Gastrocnemius medialis (tissue), 4 donors: ENCODE data around the gene RNASE1.

Source experiments
- POLR2A ChIP-seq, 2 donors: fragments of 450-650 bp; IDR thresholded peaks; one replicate each; pipeline ENCODE4 v1.6.1; 2017; ENCODE audit warnings: antibody characterized with exemption in 2 of 2, mild to moderate bottlenecking in 2 of 2, moderate library complexity in 2 of 2
- TF ChIP-seq, protein P1 (sequence below), 5 experiments: fragments of 450-650 bp in 3 of 5; fragments of 200-600 bp in 2 of 5; sonication (generic) in 2 of 5; IDR thresholded peaks in 4 of 5; conservative IDR thresholded peaks in 1 of 5; 1 replicate in 4 of 5; 2 replicates in 1 of 5; pipeline ENCODE4 v1.5.1; 2016 to 2019; ENCODE audit warnings: antibody characterized with exemption in 5 of 5, mild to moderate bottlenecking in 3 of 5, moderate library complexity in 3 of 5

DNA sequence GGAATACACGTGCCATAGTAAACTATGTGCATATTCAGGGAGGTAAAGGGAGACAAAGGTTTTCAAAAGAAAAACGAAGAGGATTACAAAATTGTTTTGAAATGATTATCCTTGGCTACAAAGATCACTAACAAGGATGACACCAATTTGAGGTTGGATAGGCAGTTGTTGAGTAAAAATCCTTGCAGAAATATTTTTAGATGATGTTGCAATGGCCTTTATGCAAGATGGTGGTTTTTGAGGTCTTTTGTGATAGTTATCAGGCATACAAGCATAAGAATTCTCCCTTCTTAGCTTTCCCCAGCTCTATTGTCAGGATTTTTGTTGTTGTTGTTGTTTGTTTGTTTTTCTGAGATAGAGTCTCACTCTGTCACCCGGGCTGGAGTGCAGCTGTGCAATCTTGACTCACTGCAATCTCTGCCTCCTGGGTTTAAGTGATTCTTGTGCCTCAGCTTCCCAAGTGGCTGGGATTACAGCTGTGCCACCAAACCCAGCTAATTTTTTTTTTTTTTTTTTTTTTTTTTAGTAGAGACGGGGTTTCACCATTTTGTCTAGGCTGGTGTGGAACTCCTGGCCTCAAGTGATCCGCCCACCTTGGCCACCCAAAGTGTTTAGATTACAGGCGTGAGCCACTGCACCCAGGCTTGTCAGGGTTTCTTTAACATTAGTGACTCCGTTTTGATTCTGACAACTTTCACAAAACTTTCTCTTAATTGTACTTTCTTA is 7.8 kb downstream of the RNASE1 start:
- TF ChIP-seq, protein P1, sequence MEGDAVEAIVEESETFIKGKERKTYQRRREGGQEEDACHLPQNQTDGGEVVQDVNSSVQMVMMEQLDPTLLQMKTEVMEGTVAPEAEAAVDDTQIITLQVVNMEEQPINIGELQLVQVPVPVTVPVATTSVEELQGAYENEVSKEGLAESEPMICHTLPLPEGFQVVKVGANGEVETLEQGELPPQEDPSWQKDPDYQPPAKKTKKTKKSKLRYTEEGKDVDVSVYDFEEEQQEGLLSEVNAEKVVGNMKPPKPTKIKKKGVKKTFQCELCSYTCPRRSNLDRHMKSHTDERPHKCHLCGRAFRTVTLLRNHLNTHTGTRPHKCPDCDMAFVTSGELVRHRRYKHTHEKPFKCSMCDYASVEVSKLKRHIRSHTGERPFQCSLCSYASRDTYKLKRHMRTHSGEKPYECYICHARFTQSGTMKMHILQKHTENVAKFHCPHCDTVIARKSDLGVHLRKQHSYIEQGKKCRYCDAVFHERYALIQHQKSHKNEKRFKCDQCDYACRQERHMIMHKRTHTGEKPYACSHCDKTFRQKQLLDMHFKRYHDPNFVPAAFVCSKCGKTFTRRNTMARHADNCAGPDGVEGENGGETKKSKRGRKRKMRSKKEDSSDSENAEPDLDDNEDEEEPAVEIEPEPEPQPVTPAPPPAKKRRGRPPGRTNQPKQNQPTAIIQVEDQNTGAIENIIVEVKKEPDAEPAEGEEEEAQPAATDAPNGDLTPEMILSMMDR (IDR thresholded peaks at IDR 0.05 in 4 of 5, conservative IDR thresholded peaks at IDR 0.05 in 1 of 5): no peak
- TF ChIP-seq POLR2A (IDR thresholded peaks at IDR 0.05): no peak
